AG09309 (cell line): ENCODE data around the gene ABLIM2.

Source experiments
- DNase-seq: peaks from one replicate; pipeline ENCODE4 v3.0.0-alpha.2; 2010; ENCODE audit warnings: low read depth
- H3K4me3 ChIP-seq: 2 replicates; pipeline ENCODE4 v1.5.1; 2011; ENCODE audit warnings: mild to moderate bottlenecking, low read depth, low read length, moderate library complexity; ENCODE audit not compliant: control insufficient read depth
- TF ChIP-seq, protein P1 (sequence below): IDR thresholded peaks from 2 replicates; pipeline ENCODE4 v1.5.1; 2011; ENCODE audit warnings: mild to moderate bottlenecking, low read depth, low read length, inconsistent platforms; ENCODE audit not compliant: insufficient read depth, control insufficient read depth; ENCODE audit errors: missing control alignments

The ABLIM2 gene

DNA sequence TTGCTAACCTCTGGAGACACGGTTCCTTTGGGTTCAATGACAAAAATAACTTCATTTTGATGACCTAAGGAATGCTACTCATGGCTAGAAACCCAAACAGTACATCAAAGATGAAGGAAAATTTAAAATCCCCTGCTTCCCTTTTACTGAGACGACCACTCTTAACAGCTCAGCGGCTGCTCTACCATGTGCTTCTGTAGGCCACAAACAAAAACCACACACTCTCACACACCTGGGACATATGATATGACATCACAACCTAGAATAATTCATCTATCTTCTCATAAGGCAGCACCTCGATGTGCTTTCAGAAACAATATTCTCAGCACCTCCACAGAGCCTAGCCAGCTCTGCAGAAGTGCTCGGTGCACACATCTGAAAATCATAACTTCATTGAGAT lies 34.7 kb downstream of the ABLIM2 start:
- TF ChIP-seq, protein P1, sequence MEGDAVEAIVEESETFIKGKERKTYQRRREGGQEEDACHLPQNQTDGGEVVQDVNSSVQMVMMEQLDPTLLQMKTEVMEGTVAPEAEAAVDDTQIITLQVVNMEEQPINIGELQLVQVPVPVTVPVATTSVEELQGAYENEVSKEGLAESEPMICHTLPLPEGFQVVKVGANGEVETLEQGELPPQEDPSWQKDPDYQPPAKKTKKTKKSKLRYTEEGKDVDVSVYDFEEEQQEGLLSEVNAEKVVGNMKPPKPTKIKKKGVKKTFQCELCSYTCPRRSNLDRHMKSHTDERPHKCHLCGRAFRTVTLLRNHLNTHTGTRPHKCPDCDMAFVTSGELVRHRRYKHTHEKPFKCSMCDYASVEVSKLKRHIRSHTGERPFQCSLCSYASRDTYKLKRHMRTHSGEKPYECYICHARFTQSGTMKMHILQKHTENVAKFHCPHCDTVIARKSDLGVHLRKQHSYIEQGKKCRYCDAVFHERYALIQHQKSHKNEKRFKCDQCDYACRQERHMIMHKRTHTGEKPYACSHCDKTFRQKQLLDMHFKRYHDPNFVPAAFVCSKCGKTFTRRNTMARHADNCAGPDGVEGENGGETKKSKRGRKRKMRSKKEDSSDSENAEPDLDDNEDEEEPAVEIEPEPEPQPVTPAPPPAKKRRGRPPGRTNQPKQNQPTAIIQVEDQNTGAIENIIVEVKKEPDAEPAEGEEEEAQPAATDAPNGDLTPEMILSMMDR = no peak
- no peak for DNase-seq
- H3K4me3 ChIP-seq = no peak overlapping the region

DNA sequence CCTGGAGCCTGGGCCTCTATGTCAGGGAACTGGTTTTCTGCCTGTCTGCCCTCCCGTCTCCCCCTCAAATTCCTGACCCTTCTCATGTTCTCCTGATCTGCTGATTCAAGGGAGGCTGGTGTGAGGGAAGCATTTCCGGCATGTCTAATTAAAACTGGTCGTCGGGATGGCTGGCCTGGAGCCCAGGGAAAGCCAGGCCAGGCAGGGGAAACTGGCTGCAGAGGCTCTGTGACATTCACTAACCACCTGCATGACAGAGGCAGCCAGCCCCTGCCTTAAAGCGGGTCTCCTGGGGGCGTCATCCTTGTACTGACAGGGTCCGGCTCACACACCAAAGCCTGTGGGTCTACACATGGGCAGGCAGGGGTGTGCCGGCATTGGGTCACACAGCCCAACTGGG lies 35.2 kb downstream of the ABLIM2 start:
- DNase-seq = no peak
- H3K4me3 ChIP-seq = no peak overlapping the region
- TF ChIP-seq, protein P1 = no peak

DNA sequence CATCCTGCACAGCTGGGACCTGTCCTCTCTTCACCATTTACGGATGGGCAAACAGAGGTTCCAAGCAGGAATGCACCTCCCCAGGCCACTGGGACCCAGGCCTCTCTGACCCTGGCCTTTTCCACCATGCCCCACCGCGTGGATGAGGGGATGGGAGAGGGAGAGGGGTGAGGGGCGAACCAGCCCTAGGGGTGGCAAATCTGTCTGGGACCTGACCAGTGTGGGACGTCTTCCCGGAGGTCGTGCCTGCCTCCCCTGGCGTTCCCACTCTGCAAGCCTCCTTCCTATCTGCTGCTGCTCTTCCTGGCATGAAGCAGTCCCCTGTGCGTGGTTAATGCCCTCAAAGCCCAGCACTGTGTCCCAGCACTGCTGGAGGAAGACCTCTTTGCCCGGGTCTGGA lies 35.9 kb downstream of the ABLIM2 start:
- no peak for DNase-seq
- TF ChIP-seq, protein P1 = no peak
- H3K4me3 ChIP-seq = no peak overlapping the region

DNA sequence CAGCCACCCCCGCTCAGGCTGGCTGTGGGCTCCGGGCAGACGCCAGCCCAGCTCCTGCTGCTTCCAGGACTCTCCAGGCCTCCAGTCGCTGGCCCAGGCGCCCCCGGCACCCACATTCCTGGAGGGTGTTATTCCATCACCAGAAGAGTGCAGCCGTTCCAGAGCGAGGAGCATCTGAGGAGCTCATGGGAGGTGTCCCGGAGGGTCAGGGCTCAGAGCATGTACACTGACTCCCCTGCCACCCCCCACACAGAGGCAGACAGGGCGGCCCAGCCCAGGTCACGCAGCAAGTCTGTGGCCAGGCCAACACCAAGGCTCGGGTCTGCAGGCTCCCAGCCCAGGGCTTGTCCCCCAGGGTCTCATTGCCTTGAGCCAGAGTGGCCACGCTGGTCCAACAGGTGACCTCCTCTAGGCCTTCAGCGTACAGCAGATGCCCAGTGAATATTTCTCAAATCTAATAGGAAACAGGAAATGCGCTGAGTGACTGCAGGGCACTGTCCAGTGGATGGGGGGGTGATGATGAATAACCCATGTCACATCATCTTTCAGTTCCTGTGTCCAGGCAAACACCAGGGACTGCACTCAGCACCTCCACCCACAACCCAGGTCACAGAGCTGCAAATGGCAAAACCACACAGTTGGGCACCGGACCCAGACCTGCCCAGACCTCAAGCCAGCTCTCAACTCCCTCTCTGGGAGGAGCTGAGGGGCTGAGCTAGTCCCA lies 37.2 kb downstream of the ABLIM2 start:
- TF ChIP-seq, protein P1 = no peak
- no peak overlapping the region for H3K4me3 ChIP-seq
- no peak for DNase-seq

DNA sequence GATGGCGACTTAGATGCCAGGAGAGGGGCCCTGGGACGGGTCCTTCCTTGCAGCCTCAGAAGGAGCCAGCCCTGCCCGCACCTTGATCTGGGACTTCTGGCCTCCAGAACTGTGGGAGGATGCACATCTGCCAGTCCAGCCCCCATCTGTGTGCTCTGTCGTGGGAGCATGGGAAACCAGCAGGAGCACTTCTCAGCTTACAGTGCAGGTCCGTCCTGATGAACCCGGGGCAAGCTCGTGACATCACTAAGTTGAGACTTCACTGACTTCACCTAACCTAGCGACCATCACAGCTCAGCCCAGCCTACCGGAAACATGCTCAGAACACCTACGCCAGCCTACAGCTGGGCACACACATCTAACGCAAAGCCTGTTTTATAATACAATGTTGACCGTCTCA lies 38.1 kb downstream of the ABLIM2 start:
- H3K4me3 ChIP-seq = no peak overlapping the region
- TF ChIP-seq, protein P1 = no peak
- DNase-seq = no peak

DNA sequence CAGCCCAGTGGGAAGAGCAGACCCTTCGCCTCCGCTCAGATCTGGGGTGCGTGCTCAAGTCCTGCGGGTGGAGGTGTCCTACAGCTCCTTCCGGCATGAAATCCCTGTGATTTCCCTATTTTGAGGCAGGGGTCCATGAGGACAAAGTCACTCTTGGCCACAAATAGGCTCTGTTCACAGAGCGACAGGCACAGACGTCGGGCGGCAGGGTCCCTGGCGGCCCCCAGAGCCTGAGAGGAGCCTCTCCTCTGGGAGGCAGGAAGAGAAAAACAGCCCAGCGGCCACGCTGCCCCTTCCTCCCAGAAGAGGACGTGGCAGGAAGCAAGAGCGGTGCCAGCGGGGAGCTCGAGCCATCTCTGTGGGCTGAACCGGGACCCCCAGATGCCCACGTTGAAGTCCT lies 38.7 kb downstream of the ABLIM2 start:
- TF ChIP-seq, protein P1 = no peak
- no peak overlapping the region for H3K4me3 ChIP-seq
- no peak for DNase-seq

DNA sequence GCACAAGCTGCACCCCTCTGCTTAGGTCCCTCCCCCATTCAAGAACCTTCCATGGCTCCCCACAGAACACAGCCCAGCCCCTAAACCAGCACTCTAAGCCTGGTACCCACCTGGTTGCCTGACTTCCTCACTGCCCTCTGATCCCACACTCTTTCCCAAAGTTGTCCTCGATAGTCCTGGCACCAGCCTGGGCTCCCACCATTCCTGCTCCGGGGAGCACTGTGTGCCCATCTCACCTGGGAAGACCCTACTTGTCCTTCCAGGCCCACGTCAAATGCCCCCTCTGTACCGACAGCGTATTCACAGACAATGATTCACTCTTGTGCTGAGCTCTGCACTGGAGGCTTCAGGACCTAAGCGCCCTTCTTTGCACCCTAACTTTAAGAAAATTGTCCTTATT lies 40.1 kb downstream of the ABLIM2 start:
- TF ChIP-seq, protein P1 = no peak
- DNase-seq = no peak
- H3K4me3 ChIP-seq = no peak overlapping the region
